GM19452 (cell line): Measurements from ENCODE around the gene AP2A1.
A peak's percentile ranks its signal among the peaks of the same experiment; 100 is the strongest.

ENCODE experiments used
- ATAC-seq: cut with Tn5 transposase; IDR thresholded peaks from one replicate; pipeline ENCODE4 v1.9.1; 2021; ENCODE audit not compliant: unreplicated experiment

The AP2A1 gene

DNA sequence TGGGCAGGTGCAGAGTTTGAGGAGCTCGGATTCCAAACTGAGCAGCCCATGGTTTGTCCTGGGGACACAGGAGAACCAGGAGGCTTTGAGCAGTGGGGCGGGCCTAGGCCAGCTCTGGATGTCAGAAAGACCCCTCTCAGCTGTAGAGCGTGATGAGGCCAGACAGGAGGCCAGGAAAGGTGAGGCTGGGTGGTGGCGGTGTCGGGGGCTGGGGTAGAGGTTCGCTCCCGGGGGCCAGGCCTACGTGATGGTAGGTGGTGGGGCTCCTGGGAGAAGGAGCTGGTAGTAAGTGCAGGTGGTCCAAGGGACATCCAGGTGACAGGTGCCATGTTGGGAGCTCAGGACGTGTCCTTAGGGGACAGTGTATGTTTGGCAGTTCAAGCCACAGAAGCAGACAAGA is 70.6 kb downstream of the AP2A1 start:
- ATAC-seq, result no peak

DNA sequence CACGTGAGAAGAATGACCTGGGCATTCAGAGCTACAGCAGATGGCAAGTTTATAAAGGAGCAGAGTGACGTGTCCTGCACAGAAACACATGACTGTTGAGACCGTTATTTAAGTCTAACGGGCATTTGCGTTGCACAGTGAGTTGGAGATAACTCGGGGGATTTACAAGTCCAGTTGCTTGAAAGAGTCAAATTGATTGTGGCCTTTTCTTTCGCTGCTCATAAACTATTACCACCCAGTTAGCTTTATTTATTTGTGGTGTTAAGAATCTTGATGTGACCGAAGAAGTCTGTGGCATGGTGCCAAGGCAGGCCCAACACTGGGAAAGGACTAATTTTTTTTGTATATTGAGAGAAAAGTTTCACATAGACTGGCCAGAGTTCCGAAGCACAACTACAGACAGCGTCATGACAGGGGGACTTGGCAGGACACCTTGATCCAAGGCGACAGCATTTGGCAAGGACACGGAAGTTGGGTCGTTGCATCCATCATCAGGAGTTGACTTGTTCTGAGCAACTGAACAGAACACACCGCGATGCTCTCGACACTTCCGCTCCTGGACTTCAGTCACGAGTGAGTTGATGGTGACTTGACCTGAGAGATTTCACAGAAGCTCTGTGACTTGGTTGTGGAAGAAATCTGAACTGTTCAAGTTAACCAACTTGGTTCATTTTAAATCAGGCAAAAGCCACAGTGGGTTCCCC is 72.2 kb downstream of the AP2A1 start:
- no peak for ATAC-seq

- no peak for ATAC-seq
These were observed 72.9 kb downstream of the AP2A1 start for GRCh38 chr19:49839713-49840112.

DNA sequence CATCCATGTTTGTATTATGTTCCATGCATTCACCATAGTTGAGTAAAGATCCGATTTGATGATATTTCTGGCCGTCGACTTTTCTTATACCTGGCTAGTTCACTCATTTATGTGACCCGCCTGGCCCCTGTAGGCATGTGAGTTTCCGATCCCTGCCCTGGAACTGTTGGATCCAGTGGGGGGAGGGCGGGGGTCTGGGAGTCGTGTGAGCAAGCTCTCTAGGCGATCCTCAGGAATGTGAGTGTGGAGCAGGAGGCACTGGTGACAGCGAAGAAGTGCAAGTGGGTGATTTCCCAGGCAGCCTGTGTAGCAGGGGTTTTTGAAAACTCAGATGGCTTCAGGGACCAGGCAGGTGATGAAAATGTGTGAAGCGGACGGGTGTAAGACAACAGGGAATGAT is 73.5 kb downstream of the AP2A1 start:
- ATAC-seq, result no peak

DNA sequence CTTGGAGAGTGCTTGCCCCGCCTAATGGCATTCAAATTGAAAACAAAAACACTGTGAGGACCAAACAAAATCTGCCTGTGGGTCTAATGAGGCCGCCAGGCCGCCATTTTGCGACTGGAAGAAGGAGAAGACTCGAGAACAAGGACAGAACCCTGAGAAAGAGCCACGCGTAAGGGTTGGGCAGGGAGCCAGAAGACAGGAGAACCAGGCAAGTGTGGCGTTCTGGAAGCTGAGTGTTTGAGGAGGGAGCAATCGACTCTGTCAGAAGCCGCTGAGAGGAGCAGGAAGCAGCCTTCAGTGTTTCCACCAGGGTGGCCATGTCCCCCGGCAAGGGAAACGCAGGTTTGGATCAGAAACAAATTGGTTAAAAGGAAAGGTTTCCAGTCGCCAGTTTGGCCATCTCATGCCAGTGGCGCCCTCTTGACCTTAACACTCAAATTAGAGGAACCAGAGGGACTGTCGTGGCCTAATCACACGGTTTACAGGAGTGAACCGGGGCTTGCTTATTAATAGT is 74.0 kb downstream of the AP2A1 start:
- ATAC-seq, result no peak

- no peak for ATAC-seq
These were observed 76.5 kb downstream of the AP2A1 start for GRCh38 chr19:49843265-49843664.

- no peak for ATAC-seq
These were observed 77.6 kb downstream of the AP2A1 start for GRCh38 chr19:49844138-49845095.

DNA sequence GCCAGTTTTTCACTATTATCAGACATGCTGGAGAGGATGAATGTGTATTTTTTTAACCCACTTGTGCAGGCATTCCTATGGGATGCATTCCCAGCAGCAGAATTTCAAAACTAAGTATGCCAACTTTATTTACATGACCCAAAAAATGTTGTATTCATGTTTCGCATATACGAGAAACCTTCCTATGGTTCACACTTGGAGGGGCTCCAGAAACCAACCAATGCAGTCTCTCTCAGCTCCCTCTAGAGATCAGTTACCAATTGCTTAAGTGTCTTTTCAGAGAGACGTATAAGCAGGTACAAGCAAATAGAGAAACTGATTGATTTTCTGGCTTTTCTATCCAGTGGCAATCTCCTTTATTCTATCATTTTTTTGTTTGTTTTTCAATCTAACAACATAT is 78.6 kb downstream of the AP2A1 start:
- no peak for ATAC-seq

DNA sequence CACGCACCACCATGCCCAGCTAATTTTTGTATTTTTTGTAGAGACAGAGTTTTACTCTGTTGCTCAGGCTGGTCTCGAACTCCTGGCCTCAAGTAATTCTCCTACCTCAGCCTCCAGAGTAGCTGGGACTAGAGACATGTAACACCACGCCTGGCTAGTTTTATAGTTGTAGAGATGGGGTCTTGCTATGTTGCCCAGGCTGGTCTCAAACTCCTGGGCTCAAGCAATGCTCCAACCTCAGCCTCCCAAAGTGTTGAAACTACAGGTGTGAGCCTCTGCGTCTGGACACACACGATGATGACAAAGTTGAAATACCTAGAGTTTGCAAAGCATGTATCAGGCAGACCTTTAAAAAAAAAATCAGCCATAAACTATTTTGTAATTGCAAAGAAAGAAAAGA is 79.6 kb downstream of the AP2A1 start:
- ATAC-seq, result no peak

DNA sequence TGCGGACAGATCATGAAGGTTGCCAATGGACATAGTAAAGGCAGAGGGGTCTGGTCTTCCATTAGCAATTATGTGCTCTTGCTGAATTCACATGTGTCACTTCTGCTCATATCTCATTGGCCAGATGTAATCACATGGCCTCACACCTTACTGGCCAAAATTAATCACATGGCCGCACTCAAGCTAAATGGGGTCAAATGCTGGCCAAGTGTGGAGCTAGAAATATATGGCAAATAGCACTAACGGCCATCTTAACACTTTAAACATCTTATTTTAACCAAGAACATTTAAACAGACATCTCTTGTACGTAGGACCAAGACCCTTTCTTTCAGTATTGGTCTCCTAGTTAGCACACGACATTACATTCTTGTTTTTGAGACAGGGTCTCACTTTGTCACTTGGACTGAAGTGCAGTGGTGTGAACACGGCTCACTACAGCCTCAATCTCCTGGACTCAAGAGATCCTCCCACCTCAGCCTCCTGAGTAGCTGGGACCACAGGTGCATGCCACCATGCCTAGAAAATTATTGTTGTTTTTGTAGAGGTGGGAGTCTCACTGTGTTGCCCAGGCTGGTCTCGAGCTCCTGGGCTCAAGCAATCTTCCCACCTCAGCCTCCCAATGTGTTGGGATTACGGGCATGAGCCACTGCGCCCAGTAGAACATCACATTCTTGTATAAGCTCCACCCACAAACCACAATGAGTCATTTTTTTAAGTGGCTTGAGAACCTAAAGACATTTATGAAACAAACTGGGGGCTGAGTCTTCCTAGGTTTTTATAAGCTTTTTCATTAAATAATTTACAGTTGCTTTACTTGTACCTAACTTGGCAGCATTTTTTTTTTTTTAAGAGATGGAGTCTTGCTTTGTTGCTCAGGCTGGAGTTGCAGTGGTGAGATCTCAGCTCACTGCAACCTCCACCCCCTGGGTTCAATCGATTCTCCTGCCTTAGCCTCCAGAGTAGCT is 81.2 kb downstream of the AP2A1 start:
- no peak for ATAC-seq

DNA sequence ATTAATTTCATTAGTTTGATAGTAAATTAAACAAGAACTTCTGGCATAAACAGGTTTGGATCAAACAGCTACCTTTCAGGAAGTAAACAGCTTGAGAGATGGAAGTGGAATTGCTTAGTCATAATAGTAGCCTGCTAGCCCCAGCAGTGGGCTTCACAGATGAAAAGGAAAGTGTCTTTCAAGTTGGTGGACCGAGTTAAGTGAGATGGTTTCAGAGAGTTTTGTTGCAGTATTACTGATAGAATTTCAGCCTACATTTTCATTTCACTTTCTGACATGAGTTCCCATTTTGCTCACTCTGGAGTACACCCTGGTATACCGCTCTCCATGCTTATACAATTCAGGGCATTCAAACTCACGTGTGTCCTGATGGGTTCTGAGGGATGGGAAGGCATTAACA is 82.1 kb downstream of the AP2A1 start:
- no peak for ATAC-seq

DNA sequence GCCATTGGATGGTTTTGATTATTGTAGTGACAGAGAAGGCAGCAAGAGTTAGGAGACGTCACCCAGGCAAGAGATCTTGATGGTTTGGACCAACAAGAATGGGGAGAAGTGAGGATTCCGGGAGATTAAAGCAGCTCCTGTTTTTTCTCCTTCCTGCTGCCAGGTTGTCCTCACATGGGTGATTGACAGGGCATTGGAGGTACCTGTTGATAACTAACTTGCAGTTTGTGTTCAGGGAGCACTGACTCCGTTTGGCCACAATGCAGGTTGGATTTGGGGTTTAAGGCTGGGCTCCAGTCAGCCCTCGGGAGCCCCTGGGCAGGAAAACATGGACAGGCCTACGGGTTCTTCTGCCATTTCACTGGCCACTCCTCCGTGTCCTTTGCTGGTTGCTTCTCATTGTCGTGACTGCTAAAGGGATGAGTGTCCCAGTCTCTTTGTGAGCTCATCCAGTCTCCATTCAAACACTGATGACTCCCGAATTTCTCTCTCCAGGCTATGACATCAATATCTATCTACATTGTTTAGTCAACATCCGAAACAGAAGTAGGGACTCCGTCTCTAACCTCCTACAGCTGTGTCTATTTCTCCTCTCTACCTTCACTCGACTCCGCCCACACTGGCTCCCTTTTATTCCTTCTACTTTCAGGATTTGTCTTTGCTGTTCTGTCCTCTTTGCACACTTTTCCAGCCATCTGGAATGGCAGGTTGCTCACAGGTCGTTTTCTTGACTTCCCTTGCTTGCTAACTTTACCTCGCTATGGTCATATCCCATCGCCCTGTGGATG is 82.8 kb downstream of the AP2A1 start:
- ATAC-seq, result no peak

DNA sequence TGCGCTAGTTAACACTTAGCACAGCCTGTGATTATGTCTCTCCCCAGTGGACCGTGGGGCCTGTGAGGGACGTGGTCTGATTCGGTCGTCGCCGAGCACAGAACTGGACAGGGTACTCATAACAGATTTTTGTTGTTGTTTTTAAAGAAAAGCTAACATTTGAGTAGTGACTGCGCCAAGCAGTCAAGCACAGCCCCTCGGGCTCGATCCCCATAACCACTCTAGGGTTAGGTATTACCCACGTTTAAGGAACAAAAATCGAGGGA is 83.4 kb downstream of the AP2A1 start:
- ATAC-seq, result no peak

- ATAC-seq, result peak; percentile 76
These were observed 83.9 kb downstream of the AP2A1 start, which contains the start of gene PTOV1 for GRCh38 chr19:49850487-49851342. Gene PTOV1, plus strand, starts transcription at chr19:49851159.

- ATAC-seq, result no peak
These were observed 84.9 kb downstream of the AP2A1 start for GRCh38 chr19:49851456-49852259.

DNA sequence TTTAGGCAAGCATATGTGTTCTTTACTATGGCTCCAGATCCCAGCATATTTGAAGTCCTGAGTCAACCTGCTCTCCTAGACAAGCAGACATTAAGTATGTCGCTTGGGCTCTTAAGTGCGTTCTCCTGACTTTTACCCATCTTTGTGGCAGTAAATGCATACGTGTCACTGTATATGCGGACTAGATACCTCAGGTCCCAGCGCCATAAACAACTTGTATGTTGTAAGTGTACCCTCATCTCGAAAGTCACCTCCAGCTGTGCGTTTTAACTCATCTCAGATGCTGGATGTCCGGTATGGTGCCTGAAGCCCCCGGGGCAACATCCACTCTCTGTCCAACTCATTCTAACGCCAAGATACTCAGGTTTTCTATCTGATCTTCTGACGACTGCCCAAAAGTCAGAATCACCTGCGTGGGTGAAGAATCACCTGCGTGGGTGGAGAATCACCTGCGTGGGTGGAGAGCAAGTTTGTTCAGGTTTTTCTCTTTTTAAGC is 85.9 kb downstream of the AP2A1 start:
- ATAC-seq, result no peak

DNA sequence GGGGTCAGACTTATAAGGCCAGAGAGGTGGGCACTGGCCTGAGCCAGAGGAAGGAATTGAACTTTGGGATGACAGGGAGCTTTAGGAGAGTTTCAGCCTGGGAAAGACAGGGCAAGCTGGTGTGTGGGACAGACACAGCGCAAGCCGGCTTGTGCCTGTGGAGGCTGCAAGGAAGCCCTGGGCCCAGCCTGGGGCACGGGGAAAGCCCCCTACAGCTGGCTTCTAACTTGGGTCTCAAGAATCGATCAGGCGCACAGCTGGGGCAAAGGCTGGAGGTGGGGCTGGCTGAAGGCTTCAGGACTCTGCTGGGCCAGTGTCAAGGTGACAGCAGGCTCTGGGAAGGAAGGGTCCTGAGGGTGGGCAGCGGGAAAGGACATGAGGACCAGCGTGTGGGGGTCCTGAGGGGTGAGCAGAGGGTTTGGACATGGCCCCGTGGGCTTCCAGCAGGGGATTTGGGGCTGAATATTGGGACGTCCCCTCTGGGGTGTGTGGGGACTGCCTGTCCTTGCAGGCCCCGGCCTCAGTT is 87.1 kb downstream of the AP2A1 start:
- no peak for ATAC-seq
